ENCODE data around the gene FCGR3A.

The FCGR3A gene

GRCh38 chr1:161511018-161511755, 38.4 kb downstream of the FCGR3A start:
- DNase-seq (ENCODE audit: low read depth, low spot score) = no peak

DNA sequence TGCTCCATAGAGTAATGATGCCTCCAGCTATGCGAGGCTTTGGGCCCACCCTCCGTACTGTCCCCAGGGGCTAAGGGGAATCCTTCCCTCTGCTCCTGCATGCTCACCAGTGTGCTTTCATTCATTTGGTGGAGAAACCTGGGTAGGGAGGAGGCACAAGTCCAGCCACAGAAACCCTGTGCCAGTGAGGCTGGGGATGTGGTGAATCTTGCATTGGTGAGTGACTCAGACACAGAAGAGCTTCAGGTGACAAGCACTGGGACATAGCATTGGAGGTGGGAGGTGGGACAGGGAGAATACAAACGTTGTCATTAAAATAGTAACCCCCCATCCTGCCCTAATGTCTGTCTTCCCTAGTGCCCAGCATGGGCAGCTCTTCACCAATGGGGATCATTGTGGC, 39.1 kb downstream of the FCGR3A start:
- H3K4me3 ChIP-seq (ENCODE audit: low read length) = no peak overlapping the region
- no peak for DNase-seq (ENCODE audit: low read depth, low spot score)

More at GRCh38 chr1:161511018-161511755, 38.4 kb downstream of the FCGR3A start:
- H3K4me3 ChIP-seq (ENCODE audit: low read length) = no peak overlapping the region

DNA sequence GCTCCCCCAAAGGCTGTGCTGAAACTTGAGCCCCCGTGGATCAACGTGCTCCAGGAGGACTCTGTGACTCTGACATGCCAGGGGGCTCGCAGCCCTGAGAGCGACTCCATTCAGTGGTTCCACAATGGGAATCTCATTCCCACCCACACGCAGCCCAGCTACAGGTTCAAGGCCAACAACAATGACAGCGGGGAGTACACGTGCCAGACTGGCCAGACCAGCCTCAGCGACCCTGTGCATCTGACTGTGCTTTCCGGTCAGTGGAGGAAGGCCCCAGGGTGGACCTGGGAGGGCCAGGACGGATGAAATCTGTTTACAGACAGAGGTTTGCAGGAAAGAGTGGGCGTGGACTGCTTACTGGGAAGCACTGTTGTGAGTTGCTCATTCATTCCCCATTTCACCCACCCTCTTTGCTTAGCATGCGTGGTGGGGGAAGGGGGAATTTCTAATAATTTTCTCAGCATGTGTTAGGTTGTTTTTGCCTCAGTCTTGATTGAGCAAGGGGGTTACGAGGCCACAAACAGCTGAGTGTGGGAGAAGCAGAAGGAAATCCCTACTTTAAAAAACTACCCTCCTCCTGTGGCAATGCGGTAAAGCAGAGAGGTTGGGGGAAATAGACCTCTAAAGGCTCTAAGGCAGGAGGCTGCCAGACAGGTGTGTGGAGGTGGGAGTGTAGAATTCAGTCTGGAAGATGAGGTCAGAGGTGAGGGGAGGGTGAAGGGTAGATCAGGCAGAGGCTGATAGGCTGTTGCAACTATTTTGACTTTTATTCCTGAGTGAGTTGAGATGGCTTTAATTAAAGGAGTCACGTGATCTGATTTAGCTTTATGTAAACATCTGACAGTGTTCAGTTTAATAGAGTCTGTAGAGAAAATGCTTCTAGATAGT, 43.0 kb downstream of the FCGR3A start:
- no peak overlapping the region for H3K4me3 ChIP-seq (ENCODE audit: low read length)
- DNase-seq (ENCODE audit: low read depth, low spot score) = peak; percentile 69

- no peak for DNase-seq (ENCODE audit: low read depth, low spot score)
Observed at GRCh38 chr1:161505686-161506085, 43.9 kb downstream of the FCGR3A start.

GRCh38 chr1:161503394-161503748, 46.2 kb downstream of the FCGR3A start:
- no peak overlapping the region for H3K4me3 ChIP-seq (ENCODE audit: low read length)
- DNase-seq (ENCODE audit: low read depth, low spot score) = no peak

More at GRCh38 chr1:161505686-161506085, 43.9 kb downstream of the FCGR3A start:
- no peak overlapping the region for H3K4me3 ChIP-seq (ENCODE audit: low read length)

- DNase-seq (ENCODE audit: low read depth, low spot score) = no peak
- no peak overlapping the region for H3K4me3 ChIP-seq (ENCODE audit: low read length)
Observed at GRCh38 chr1:161502641-161503393, 46.8 kb downstream of the FCGR3A start.

- no peak overlapping the region for H3K4me3 ChIP-seq (ENCODE audit: low read length)
- DNase-seq (ENCODE audit: low read depth, low spot score) = no peak
Observed at GRCh38 chr1:161502181-161502580, 47.4 kb downstream of the FCGR3A start.

DNA sequence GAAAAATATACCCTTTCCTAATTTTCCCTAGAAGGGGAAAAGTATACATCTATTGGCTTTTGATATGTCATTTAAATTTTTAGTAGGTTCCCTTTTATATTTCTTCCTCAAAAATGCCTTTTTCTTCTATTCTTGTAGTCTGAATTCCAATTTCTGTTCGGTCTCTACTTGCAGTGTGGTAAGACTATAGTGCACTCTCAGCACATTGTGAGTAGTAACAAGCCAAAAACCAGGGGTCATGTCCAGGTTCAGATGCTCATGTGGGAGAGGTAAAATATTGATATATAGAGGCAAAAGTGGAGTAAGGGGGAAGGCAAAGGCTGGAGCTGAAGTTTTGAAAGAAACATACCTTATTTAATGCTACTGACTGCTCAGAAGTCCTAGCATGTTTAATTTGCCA, 48.4 kb downstream of the FCGR3A start:
- H3K4me3 ChIP-seq (ENCODE audit: low read length) = no peak overlapping the region
- DNase-seq (ENCODE audit: low read depth, low spot score) = no peak

DNA sequence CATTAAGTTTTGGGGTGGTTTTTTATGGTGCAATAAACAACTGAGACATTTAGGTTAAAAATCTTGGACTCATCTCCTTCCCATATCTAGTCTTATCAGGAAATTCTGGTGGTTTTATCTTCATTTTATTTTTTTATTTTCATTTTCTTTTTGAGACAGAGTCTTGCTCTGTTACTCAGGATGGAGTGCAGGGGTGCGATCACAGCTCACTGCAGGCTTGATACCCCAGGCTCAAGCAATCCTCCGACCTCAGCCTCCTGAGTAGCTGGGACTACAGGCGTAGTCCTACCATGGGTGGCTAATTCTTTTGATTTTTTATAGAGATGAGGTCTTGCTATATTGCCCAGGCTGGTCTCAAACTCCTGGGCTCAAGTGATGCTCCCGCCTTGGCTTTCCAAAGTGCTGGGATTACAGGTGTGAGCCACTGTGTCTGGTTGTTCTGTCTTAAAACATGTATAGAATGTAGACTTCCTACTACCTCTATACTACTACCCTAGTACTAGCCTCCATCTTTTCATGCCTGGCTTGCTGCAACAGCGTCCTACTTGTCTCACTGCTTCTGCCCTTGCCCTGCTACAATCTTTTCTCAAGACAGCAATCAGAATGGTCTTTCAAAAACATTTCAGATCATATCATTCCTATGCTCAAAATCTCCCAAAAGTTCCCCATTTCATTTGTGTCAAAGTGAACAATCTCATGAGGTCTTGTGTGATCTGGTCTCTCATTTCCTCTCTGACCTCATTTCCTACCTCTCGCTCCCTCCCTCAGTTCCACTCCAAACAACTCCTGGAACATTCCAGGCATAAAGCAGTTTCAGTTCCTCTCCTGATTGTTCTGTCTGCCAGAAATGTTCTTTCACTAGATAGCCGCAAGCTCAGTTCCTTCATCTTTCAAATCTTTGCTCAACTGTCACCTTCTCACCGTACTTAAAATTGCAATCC, 50.2 kb downstream of the FCGR3A start:
- H3K4me3 ChIP-seq (ENCODE audit: low read length) = no peak overlapping the region
- DNase-seq (ENCODE audit: low read depth, low spot score) = no peak

GRCh38 chr1:161498646-161499045, 51.0 kb downstream of the FCGR3A start:
- H3K4me3 ChIP-seq (ENCODE audit: low read length) = no peak overlapping the region
- DNase-seq (ENCODE audit: low read depth, low spot score) = no peak

GRCh38 chr1:161497961-161498360, 51.7 kb downstream of the FCGR3A start:
- DNase-seq (ENCODE audit: low read depth, low spot score) = no peak

GRCh38 chr1:161495490-161495889, 54.1 kb downstream of the FCGR3A start:
- no peak for DNase-seq (ENCODE audit: low read depth, low spot score)
- no peak overlapping the region for H3K4me3 ChIP-seq (ENCODE audit: low read length)

More at GRCh38 chr1:161497961-161498360, 51.7 kb downstream of the FCGR3A start:
- no peak overlapping the region for H3K4me3 ChIP-seq (ENCODE audit: low read length)

- no peak for DNase-seq (ENCODE audit: low read depth, low spot score)
- no peak overlapping the region for H3K4me3 ChIP-seq (ENCODE audit: low read length)
Observed at GRCh38 chr1:161494091-161494735, 55.4 kb downstream of the FCGR3A start.

DNA sequence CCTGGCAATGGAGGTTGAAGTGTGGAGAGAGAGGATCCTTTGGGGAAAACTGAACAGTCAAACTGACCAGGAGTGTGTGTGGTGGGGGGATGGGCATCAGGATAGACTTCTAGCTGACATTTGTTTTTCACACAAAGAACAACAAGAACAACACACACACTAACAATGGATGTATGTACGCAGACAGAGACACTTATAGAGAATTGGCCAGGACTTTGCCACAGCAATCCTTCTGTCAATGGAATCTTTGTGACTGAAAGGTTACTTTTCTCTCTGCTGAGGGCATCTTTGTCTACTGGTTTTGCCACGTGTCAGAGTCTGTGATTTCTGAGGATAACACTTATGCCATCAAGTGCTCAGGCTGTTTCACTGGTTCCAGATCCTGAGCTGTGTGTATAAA, 56.8 kb downstream of the FCGR3A start:
- no peak for DNase-seq (ENCODE audit: low read depth, low spot score)

More for the DNA sequence above, 56.8 kb downstream of the FCGR3A start:
- H3K4me3 ChIP-seq (ENCODE audit: low read length) = no peak overlapping the region

Measured in Jurkat, Clone E6-1 (cell line).